ENCODE measurements around the gene ANK3.

Gene ANK3

DNA sequence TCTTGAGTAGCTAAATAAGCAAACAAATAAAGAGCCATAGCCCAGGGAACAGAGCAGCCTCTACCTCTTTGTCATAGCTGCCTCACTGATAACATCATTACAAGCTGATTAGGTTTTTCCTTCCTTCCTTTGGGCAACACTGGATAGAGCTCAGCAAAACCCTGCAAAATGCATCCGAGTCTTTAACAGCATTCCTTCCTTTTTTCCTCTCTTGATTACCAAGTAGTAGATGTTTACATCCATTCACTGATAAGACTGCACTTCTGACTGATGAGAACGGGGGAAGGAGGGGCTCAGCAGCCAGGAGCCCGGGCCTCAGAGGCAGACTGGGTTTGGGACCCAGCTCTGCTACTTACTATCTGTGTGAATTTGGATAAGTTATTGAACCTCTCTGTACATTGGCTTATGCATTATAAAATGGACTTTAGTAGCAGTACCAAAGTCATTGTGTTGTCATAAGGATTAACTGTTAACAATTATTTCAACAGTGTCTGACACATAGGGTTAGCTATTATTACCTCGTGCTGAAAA lies 214.2 kb downstream of the ANK3 start:
- Histone ChIP-seq H3K4me1 (ENCODE audit: control insufficient read depth, insufficient read depth, low read length) (no peaks in the 10 kb centered on the region), H3K9me3 (ENCODE audit: control insufficient read depth, low read length) (no peaks in the 10 kb centered on the region), H3K4me3 (ENCODE audit: insufficient read depth, low read depth, low read length) (no peak overlapping the region), H3K27ac (ENCODE audit: insufficient read depth, low read depth, low read length, poor library complexity, severe bottlenecking) (no peak overlapping the region), H3K27me3 (ENCODE audit: control insufficient read depth, insufficient read depth, low read length, poor library complexity, severe bottlenecking) (no peaks in the 10 kb centered on the region), H3K36me3 (ENCODE audit: control insufficient read depth, insufficient read depth, low read length) (no peaks in the 10 kb centered on the region)
- 87 to 93% methylated on average over 4 of the region's 4 CpGs for WGBS, 2 experiments

DNA sequence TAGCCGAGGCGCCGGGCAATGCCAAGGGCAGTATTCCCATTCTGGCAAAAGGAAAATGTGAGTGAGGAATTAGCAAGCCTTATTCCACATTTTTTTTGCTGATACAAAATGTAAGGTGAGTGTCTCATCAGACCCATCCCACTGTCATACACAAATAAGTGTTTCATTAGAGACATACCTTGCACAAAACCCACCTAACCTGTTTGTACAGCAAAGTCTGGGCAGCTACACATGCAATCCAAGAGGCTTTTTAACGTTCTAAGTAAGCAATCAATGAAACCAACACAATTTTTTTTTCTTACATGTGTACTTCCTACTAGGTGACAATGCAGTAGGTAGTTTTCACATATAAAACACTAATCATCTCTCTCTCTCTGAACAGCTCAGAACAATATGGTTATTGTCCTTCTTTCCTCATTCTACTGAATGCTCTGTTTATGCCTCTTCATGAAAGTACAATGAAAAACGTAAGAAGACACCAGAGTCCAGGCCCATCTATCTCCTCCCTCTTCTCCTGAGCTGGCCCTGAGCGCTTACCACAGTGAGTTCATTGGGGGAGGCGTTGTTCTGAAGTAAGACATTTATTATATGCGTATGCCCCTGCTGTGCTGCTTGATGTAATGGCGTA lies 217.2 kb downstream of the ANK3 start:
- Histone ChIP-seq H3K4me1 (ENCODE audit: control insufficient read depth, insufficient read depth, low read length) (no peaks in the 10 kb centered on the region), H3K9me3 (ENCODE audit: control insufficient read depth, low read length) (no peaks in the 10 kb centered on the region), H3K4me3 (ENCODE audit: insufficient read depth, low read depth, low read length) (no peak overlapping the region), H3K27me3 (ENCODE audit: control insufficient read depth, insufficient read depth, low read length, poor library complexity, severe bottlenecking) (no peaks in the 10 kb centered on the region), H3K27ac (ENCODE audit: insufficient read depth, low read depth, low read length, poor library complexity, severe bottlenecking) (no peak overlapping the region), H3K36me3 (ENCODE audit: control insufficient read depth, insufficient read depth, low read length) (no peaks in the 10 kb centered on the region)
- WGBS, 2 experiments: 94 to 96% methylated on average over 9 of the region's 9 CpGs

DNA sequence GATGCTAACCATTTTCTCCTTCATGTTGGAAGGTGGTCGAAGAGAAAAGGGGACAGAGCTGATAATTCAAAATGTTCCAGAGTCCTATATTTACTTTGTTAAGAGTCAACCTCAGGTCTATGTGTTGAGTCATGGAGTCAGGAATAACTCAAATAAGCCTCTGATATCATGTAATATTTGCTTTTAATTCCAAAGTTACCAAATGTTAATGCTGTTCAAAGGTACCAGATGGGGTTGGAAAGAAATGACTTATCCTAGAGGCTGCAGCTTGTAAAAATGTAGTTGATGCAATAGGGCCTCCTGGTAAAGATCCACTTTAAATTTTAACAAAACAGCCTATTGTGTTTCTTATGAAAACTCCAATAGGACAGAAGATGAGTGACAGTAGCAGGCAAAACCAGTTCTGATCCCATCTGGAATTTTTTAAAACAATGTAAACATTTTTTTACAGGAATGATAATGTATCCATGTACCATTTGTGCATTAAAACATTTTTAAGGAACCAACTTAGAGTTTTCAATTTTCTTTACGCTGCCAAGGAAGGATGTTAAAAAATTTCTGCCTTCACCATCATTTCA lies 218.2 kb downstream of the ANK3 start:
- Histone ChIP-seq H3K36me3 (ENCODE audit: control insufficient read depth, insufficient read depth, low read length) (no peaks in the 10 kb centered on the region), H3K4me1 (ENCODE audit: control insufficient read depth, insufficient read depth, low read length) (no peaks in the 10 kb centered on the region), H3K9me3 (ENCODE audit: control insufficient read depth, low read length) (no peaks in the 10 kb centered on the region), H3K27ac (ENCODE audit: insufficient read depth, low read depth, low read length, poor library complexity, severe bottlenecking) (no peak overlapping the region), H3K4me3 (ENCODE audit: insufficient read depth, low read depth, low read length) (no peak overlapping the region), H3K27me3 (ENCODE audit: control insufficient read depth, insufficient read depth, low read length, poor library complexity, severe bottlenecking) (no peaks in the 10 kb centered on the region)
- 100% methylated on average over 1 to 2 of the region's 2 CpGs for WGBS, 2 experiments

DNA sequence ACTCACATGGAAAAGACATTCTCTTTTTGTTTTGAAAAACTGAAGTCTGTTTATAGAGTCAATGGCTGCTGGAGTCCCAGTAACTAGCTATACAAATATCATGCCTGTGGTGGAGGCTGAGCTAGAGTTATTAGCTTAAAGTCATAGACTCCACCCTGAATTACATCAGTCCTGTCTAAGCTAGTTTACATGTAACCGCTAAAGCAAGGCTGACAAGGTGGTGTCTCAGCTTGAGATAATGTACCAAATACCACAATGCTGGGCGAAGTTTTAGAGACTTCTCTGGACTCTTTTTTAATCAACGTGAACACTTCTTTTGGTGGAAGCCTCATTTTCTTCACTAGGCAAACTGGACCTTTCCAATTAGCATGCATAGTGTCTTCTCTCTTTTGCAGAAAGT lies 219.4 kb downstream of the ANK3 start:
- no peaks in the 10 kb centered on the region for H3K27me3 ChIP-seq (ENCODE audit: control insufficient read depth, insufficient read depth, low read length, poor library complexity, severe bottlenecking)
- H3K4me3 ChIP-seq (ENCODE audit: insufficient read depth, low read depth, low read length): no peak overlapping the region
- H3K9me3 ChIP-seq (ENCODE audit: control insufficient read depth, low read length): no peaks in the 10 kb centered on the region
- H3K4me1 ChIP-seq (ENCODE audit: control insufficient read depth, insufficient read depth, low read length): no peaks in the 10 kb centered on the region
- WGBS, 2 experiments: 91 to 97% methylated on average over 3 of the region's 3 CpGs
- no peaks in the 10 kb centered on the region for H3K36me3 ChIP-seq (ENCODE audit: control insufficient read depth, insufficient read depth, low read length)
- no peak overlapping the region for H3K27ac ChIP-seq (ENCODE audit: insufficient read depth, low read depth, low read length, poor library complexity, severe bottlenecking)

DNA sequence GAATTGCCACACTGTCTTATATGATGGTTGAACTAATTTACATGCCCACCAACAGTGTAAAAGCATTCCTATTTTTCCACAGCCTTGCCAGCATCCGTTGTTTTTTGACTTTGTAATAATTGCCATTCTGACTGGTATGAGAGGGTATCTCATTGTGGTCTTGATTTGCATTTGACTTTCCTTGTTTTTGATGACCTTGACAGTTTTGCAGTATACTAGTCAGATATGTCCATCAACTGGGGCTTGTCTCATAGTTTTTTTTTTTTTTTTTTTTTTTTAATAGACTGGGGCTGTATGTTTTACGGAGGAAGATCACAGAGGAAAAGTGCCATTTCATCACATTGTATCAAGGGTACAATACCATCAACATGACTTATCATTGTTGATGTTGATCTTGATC lies 220.6 kb downstream of the ANK3 start:
- no peaks in the 10 kb centered on the region for H3K4me1 ChIP-seq (ENCODE audit: control insufficient read depth, insufficient read depth, low read length)
- WGBS, 2 experiments: 75 to 100% methylated on average over 1 to 2 of the region's 2 CpGs

DNA sequence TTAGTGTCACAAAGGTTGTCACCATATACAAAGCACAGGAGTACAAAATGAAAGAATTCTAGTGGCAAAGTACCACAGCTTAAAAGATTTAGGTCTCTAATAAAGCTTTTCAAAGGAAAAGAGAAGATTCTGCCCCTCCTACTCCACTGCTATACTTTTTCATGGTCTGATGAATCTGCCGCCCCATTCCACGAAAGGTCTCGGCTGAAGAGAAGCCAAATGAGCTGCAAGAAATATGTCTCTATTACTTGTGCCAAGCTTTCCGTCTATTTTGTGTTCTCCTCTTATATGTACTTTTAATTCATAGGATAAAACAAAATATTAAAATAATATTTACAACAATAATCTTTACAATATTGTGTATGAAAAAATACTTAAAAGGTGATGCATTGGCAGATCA lies 222.6 kb downstream of the ANK3 start:
- H3K4me1 ChIP-seq (ENCODE audit: control insufficient read depth, insufficient read depth, low read length): no peaks in the 10 kb centered on the region
- WGBS, 2 experiments: 84 to 85% methylated on average over 3 of the region's 4 CpGs
- H3K9me3 ChIP-seq (ENCODE audit: control insufficient read depth, low read length): no peaks in the 10 kb centered on the region
- no peaks in the 10 kb centered on the region for H3K27me3 ChIP-seq (ENCODE audit: control insufficient read depth, insufficient read depth, low read length, poor library complexity, severe bottlenecking)
- no peak overlapping the region for H3K27ac ChIP-seq (ENCODE audit: insufficient read depth, low read depth, low read length, poor library complexity, severe bottlenecking)
- H3K36me3 ChIP-seq (ENCODE audit: control insufficient read depth, insufficient read depth, low read length): no peaks in the 10 kb centered on the region
- no peak overlapping the region for H3K4me3 ChIP-seq (ENCODE audit: insufficient read depth, low read depth, low read length)

More for the DNA sequence above, 220.6 kb downstream of the ANK3 start:
- no peaks in the 10 kb centered on the region for H3K36me3 ChIP-seq (ENCODE audit: control insufficient read depth, insufficient read depth, low read length)
- H3K27ac ChIP-seq (ENCODE audit: insufficient read depth, low read depth, low read length, poor library complexity, severe bottlenecking): no peak overlapping the region
- no peaks in the 10 kb centered on the region for H3K9me3 ChIP-seq (ENCODE audit: control insufficient read depth, low read length)
- no peaks in the 10 kb centered on the region for H3K27me3 ChIP-seq (ENCODE audit: control insufficient read depth, insufficient read depth, low read length, poor library complexity, severe bottlenecking)
- no peak overlapping the region for H3K4me3 ChIP-seq (ENCODE audit: insufficient read depth, low read depth, low read length)

DNA sequence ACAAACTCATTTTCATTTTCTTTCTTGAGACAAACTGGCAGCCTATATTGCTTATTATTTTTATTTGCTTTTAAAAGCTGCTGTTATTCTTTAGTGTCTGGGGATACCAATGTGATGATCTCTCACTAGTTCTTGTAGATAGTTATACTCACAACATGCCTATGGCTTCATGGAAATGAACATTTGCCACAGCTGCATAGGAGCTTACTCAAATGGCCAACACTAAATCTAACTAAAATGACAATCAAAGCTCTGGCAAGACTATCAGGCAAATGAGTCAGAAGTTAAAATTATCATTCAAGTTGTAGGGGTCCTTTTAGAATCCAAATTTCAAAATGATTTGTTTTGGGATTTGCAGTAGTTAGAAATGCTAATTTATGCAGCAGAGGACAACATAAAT lies 225.9 kb downstream of the ANK3 start:
- Histone ChIP-seq H3K27me3 (ENCODE audit: control insufficient read depth, insufficient read depth, low read length, poor library complexity, severe bottlenecking) (no peaks in the 10 kb centered on the region), H3K27ac (ENCODE audit: insufficient read depth, low read depth, low read length, poor library complexity, severe bottlenecking) (no peak overlapping the region), H3K9me3 (ENCODE audit: control insufficient read depth, low read length) (no peaks in the 10 kb centered on the region), H3K4me1 (ENCODE audit: control insufficient read depth, insufficient read depth, low read length) (no peaks in the 10 kb centered on the region), H3K36me3 (ENCODE audit: control insufficient read depth, insufficient read depth, low read length) (no peaks in the 10 kb centered on the region), H3K4me3 (ENCODE audit: insufficient read depth, low read depth, low read length) (no peak overlapping the region)

DNA sequence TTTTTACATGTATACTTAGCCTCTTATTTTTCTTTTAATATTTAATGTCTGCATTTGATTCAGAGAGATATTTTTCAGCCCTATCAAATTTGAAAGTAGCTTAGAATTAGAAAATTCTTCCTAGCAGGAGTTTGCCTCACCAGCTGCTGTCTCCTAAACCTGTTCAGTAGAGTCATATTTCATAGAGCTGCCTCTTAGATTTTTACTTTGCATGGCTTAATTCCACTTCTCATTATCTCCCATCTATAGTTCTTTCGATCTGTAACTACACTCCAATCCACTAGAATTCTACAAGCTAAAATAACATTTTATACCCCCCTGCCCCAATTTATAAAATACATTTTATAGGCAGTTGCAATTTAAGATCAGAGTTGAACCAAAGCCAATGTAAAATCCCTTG lies 227.0 kb downstream of the ANK3 start:
- Histone ChIP-seq H3K4me1 (ENCODE audit: control insufficient read depth, insufficient read depth, low read length) (no peaks in the 10 kb centered on the region), H3K36me3 (ENCODE audit: control insufficient read depth, insufficient read depth, low read length) (no peaks in the 10 kb centered on the region), H3K27me3 (ENCODE audit: control insufficient read depth, insufficient read depth, low read length, poor library complexity, severe bottlenecking) (no peaks in the 10 kb centered on the region), H3K27ac (ENCODE audit: insufficient read depth, low read depth, low read length, poor library complexity, severe bottlenecking) (no peak overlapping the region), H3K9me3 (ENCODE audit: control insufficient read depth, low read length) (no peaks in the 10 kb centered on the region), H3K4me3 (ENCODE audit: insufficient read depth, low read depth, low read length) (no peak overlapping the region)
- 92 to 96% methylated on average over 1 of the region's 1 CpG for WGBS, 2 experiments

DNA sequence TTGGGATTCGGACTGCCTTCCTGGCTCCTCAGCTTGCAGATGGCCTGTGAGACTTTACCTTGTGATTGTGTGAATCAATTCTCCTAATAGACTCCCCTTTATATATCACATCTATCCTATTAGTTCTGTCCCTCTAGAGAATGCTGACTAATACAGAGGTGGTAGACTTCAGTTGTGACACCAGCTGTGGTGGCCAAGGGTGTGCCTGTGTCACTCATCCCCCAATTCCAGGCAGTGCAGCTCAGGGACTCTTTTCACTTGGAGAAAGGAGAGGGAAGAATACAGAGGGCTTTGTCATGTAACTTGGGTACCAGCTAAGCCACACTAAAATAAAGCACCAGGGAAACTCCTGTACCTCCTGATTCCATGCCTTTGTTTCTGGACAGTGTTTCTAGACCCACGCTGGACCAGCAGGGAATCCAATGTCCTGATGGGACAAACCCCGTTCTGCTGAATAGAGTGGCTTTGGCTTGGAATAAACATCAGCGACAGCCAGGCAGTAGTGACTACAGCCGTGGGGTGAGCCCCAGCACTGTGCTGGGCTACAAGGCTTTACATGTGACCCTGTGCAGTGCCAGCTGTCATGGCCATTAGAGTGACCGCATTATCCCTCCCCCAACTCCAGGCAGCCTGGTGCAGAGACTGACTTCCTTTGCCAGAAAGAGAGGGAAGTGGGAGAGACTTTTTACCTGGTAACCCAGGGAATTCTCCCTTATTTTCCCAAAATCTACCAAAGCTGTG lies 233.6 kb downstream of the ANK3 start:
- no peak overlapping the region for H3K4me3 ChIP-seq (ENCODE audit: insufficient read depth, low read depth, low read length)
- 86 to 87% methylated on average over 6 of the region's 6 CpGs for WGBS, 2 experiments
- no peaks in the 10 kb centered on the region for H3K36me3 ChIP-seq (ENCODE audit: control insufficient read depth, insufficient read depth, low read length)
- H3K9me3 ChIP-seq (ENCODE audit: control insufficient read depth, low read length): no peaks in the 10 kb centered on the region
- H3K27me3 ChIP-seq (ENCODE audit: control insufficient read depth, insufficient read depth, low read length, poor library complexity, severe bottlenecking): no peaks in the 10 kb centered on the region
- no peaks in the 10 kb centered on the region for H3K4me1 ChIP-seq (ENCODE audit: control insufficient read depth, insufficient read depth, low read length)
- H3K27ac ChIP-seq (ENCODE audit: insufficient read depth, low read depth, low read length, poor library complexity, severe bottlenecking): no peak overlapping the region

DNA sequence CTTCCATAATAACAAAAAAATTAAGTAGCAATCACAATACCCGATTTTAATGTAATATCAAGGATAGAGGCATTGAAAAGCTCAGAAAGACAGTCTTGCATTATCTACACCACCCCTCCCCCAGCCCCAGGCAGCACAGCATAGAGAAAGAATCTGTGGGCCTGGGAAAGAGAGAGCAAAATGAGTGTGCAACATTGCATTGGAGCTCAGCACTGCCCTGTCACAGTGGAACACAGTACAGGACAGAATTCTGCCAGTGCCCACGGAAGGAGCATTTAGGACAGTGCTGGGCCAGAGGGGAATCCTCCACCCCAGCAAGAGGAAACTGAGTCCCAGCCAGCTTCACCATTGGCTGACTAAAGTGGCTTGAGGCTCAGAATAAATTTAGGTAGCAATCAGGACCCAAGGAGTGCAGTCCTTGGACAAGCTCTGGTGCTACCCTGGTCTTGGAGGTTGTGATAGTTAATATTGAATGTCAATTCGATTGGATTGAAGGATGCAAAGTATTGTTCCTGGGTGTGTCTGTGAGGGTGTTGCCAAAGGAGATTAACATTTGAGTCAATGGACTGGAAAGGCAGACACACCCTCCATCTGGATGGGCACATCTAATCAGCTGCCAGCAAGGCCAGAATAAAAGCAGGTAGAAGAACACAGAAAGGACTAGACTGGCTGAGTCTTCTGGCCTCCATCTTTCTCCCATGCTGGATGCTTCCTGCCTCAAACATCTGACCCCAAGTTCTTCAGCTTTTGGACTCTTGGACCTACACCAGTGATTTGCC lies 234.4 kb downstream of the ANK3 start:
- H3K27me3 ChIP-seq (ENCODE audit: control insufficient read depth, insufficient read depth, low read length, poor library complexity, severe bottlenecking): no peaks in the 10 kb centered on the region
- no peaks in the 10 kb centered on the region for H3K9me3 ChIP-seq (ENCODE audit: control insufficient read depth, low read length)
- no peak overlapping the region for H3K4me3 ChIP-seq (ENCODE audit: insufficient read depth, low read depth, low read length)
- H3K36me3 ChIP-seq (ENCODE audit: control insufficient read depth, insufficient read depth, low read length): no peaks in the 10 kb centered on the region
- H3K27ac ChIP-seq (ENCODE audit: insufficient read depth, low read depth, low read length, poor library complexity, severe bottlenecking): no peak overlapping the region
- 86 to 95% methylated on average over 2 to 3 of the region's 3 CpGs for WGBS, 2 experiments
- H3K4me1 ChIP-seq (ENCODE audit: control insufficient read depth, insufficient read depth, low read length): no peaks in the 10 kb centered on the region
